Measurements from ENCODE around the gene XRN1. TPM values are rescaled to one million over a fixed set of nuclear protein-coding genes. Genes with fewer than 3 reads are reported as not detected.

The XRN1 gene
- total RNA-seq, 1 experiment from 2014 or later = 29.9 TPM

DNA sequence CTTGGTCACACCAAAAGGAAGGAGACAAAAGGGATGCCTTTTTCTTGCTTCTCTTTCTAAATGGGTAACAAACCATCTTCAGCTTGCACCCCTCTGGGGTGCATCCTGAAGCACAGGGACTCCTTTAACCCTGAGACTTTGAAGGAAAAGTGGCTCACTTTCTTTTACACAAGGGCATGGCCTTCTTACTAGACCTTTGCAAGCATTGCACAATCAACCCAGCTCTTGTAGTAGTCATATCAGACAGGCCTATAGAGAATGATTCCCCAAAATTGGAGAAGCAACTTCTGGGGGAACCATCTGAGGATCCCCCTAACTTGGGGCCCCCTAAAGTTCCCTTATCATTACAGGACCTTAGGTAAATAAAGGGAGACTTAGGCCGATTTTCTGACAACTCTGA, 166.4 kb downstream of the XRN1 start:
- ATAC-seq = no peak
- ChIA-PET CTCF (interaction anchor here (0.6 kb wide), 1 partner anchor 345 kb away, joined by 3 read pairs; no protein-coding TSS in a partner anchor), POLR2A (no interaction called here)
- Histone ChIP-seq H3K4me3 (ENCODE audit: low read depth in 2 of 2, low read length in 2 of 2) (no peak overlapping the region), H3K36me3 (ENCODE audit: control insufficient read depth, insufficient read depth, low read length) (no peaks in the 10 kb centered on the region), H3K4me1 (ENCODE audit: control insufficient read depth, insufficient read depth, low read length) (no peaks in the 10 kb centered on the region), H3K9me3 (ENCODE audit: control insufficient read depth, insufficient read depth, low read depth, low read length) (no peaks in the 10 kb centered on the region), H3K27me3 (ENCODE audit: control insufficient read depth, insufficient read depth, low read length) (no peaks in the 10 kb centered on the region), H3K27ac (ENCODE audit: low read length) (no peak overlapping the region)
- TF ChIP-seq, protein P1, sequence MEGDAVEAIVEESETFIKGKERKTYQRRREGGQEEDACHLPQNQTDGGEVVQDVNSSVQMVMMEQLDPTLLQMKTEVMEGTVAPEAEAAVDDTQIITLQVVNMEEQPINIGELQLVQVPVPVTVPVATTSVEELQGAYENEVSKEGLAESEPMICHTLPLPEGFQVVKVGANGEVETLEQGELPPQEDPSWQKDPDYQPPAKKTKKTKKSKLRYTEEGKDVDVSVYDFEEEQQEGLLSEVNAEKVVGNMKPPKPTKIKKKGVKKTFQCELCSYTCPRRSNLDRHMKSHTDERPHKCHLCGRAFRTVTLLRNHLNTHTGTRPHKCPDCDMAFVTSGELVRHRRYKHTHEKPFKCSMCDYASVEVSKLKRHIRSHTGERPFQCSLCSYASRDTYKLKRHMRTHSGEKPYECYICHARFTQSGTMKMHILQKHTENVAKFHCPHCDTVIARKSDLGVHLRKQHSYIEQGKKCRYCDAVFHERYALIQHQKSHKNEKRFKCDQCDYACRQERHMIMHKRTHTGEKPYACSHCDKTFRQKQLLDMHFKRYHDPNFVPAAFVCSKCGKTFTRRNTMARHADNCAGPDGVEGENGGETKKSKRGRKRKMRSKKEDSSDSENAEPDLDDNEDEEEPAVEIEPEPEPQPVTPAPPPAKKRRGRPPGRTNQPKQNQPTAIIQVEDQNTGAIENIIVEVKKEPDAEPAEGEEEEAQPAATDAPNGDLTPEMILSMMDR (IDR thresholded peaks at IDR 0.05) = no peak
- TF ChIP-seq POLR2AphosphoS5 (IDR thresholded peaks at IDR 0.05; ENCODE audit: low read depth, low read length) (no peak), SIN3A (IDR thresholded peaks at IDR 0.05; ENCODE audit: borderline replicate concordance, insufficient read depth, low read depth, low read length) (no peak)
- TF ChIP-seq, protein P2, sequence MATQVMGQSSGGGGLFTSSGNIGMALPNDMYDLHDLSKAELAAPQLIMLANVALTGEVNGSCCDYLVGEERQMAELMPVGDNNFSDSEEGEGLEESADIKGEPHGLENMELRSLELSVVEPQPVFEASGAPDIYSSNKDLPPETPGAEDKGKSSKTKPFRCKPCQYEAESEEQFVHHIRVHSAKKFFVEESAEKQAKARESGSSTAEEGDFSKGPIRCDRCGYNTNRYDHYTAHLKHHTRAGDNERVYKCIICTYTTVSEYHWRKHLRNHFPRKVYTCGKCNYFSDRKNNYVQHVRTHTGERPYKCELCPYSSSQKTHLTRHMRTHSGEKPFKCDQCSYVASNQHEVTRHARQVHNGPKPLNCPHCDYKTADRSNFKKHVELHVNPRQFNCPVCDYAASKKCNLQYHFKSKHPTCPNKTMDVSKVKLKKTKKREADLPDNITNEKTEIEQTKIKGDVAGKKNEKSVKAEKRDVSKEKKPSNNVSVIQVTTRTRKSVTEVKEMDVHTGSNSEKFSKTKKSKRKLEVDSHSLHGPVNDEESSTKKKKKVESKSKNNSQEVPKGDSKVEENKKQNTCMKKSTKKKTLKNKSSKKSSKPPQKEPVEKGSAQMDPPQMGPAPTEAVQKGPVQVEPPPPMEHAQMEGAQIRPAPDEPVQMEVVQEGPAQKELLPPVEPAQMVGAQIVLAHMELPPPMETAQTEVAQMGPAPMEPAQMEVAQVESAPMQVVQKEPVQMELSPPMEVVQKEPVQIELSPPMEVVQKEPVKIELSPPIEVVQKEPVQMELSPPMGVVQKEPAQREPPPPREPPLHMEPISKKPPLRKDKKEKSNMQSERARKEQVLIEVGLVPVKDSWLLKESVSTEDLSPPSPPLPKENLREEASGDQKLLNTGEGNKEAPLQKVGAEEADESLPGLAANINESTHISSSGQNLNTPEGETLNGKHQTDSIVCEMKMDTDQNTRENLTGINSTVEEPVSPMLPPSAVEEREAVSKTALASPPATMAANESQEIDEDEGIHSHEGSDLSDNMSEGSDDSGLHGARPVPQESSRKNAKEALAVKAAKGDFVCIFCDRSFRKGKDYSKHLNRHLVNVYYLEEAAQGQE (IDR thresholded peaks at IDR 0.05; ENCODE audit: insufficient read depth in 1 of 2, low read depth in 2 of 2, low read length in 1 of 2) = no peak
- DNase-seq (ENCODE audit: low read depth, low spot score) = no peak
- intact Hi-C loops (cut with micrococcal nuclease; ENCODE audit: unreplicated experiment) (loop anchor here (2.0 kb wide), 1 partner anchor 101 kb away; no protein-coding TSS in a partner anchor), in situ Hi-C loops (cut with HindIII; ENCODE audit: low pct_unique_long_range_greater_than_20kb, low sequenced_read_pairs) (no loop called here)
- BruUV-seq (replicated peaks) = no TSS peak

DNA sequence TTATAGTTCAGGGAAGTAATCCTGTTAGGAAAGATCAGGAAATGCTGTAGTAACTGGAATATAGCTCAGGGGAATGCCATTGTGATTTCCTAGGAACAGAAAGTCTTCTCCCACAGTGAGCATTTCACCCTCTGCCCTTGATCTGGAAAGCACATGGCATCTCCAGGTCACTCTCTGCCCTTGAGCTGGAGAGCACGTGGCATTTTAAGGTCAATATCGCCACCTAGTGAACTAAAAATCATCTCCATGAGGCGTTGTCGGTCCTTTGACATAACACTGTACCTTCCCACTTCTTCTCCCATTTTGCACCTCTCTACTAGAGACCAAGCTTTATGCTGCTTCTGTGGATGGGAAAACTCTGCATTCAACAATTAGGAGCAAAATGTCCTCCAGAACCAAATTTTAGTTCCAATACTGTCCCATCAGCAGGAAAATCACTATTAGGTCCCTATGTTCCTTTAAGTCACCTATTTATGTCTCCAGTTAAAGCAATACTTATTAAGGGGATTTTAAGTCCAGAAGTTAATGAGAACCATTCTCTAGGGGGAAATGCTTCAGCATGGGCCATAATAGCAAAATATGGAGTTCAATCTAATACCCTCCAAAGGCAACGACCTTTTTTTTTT, 167.8 kb downstream of the XRN1 start:
- in situ Hi-C loops (cut with HindIII; ENCODE audit: low pct_unique_long_range_greater_than_20kb, low sequenced_read_pairs) (no loop called here), intact Hi-C loops (cut with micrococcal nuclease; ENCODE audit: unreplicated experiment) (loop anchor here (1.0 to 2.0 kb wide), 2 partner anchors 99 to 154 kb away; no protein-coding TSS in a partner anchor)
- POLR2A ChIA-PET = interaction anchor here (0.6 kb wide), 1 partner anchor 123 kb away, joined by 10 read pairs; no protein-coding TSS in a partner anchor

More for the DNA sequence above, 167.8 kb downstream of the XRN1 start:
- Histone ChIP-seq H3K36me3 (ENCODE audit: control insufficient read depth, insufficient read depth, low read length) (no peaks in the 10 kb centered on the region), H3K27ac (ENCODE audit: low read length) (no peak overlapping the region), H3K27me3 (ENCODE audit: control insufficient read depth, insufficient read depth, low read length) (no peaks in the 10 kb centered on the region), H3K4me1 (ENCODE audit: control insufficient read depth, insufficient read depth, low read length) (no peaks in the 10 kb centered on the region), H3K9me3 (ENCODE audit: control insufficient read depth, insufficient read depth, low read depth, low read length) (no peaks in the 10 kb centered on the region), H3K4me3 (ENCODE audit: low read depth in 2 of 2, low read length in 2 of 2) (no peak overlapping the region)
- no TSS peak for BruUV-seq (replicated peaks)
- CTCF ChIA-PET = interaction anchor here (1.0 to 1.9 kb wide), 5 partner anchors 32 to 540 kb away, joined by 3 to 8 read pairs (median 7); no protein-coding TSS in a partner anchor
- peak; percentile 97 for ATAC-seq
- peak; percentile 57 for DNase-seq (ENCODE audit: low read depth, low spot score)
- TF ChIP-seq, protein P2 (IDR thresholded peaks at IDR 0.05; ENCODE audit: insufficient read depth in 1 of 2, low read depth in 2 of 2, low read length in 1 of 2) = no peak
- TF ChIP-seq, protein P1 (IDR thresholded peaks at IDR 0.05) = peak; percentile 78
- no peak for TF ChIP-seq SIN3A (IDR thresholded peaks at IDR 0.05; ENCODE audit: borderline replicate concordance, insufficient read depth, low read depth, low read length)

All from Panc1 (cell line).